SK-N-SH treated with all-trans-retinoic acid at 6 μM for 48 hours (cell line): ENCODE data around the gene CCNB2.

ENCODE experiments used
- ATAC-seq: fragments of 200-7000 bp; cut with Tn5 transposase; 3 replicates; pipeline ENCODE4 v1.9.1; 2020; ENCODE audit warnings: mild to moderate bottlenecking, moderate library complexity
- ARNTL ChIP-seq: fragments of 450-650 bp; formaldehyde crosslinking; IDR thresholded peaks from 2 replicates; pipeline ENCODE4 v1.5.0; 2020; ENCODE audit warnings: low read depth, mild to moderate bottlenecking, moderate library complexity, borderline replicate concordance
- BACH2 ChIP-seq: fragments of 250-450 bp; sonication (Bioruptor Pico); IDR thresholded peaks from 2 replicates; pipeline ENCODE4 v1.9.0; 2021; ENCODE audit warnings: mild to moderate bottlenecking, borderline replicate concordance
- CSDC2 ChIP-seq: fragments of 250-450 bp; sonication (Bioruptor Pico); IDR thresholded peaks from 2 replicates; pipeline ENCODE4 v1.5.0; 2020; ENCODE audit warnings: mild to moderate bottlenecking, moderate library complexity
- ESRRG ChIP-seq: fragments of 250-450 bp; sonication (Bioruptor Pico); IDR thresholded peaks from 2 replicates; pipeline ENCODE4 v1.6.1; 2021; ENCODE audit warnings: mild to moderate bottlenecking
- ISL1 ChIP-seq: fragments of 250-450 bp; sonication (Bioruptor Pico); IDR thresholded peaks from 2 replicates; pipeline ENCODE4 v2.1.2; 2022; ENCODE audit warnings: mild to moderate bottlenecking, moderate library complexity
- OSR1 ChIP-seq: fragments of 250-450 bp; sonication (Bioruptor Pico); IDR thresholded peaks from 2 replicates; pipeline ENCODE4 v1.8.0; 2022; ENCODE audit warnings: moderate library complexity, mild to moderate bottlenecking, inconsistent platforms
- PPARA ChIP-seq: fragments of 250-450 bp; sonication (Bioruptor Pico); IDR thresholded peaks from 2 replicates; pipeline ENCODE4 v1.5.0; 2020; ENCODE audit warnings: mild to moderate bottlenecking, borderline replicate concordance
- SNAI2 ChIP-seq: fragments of 250-450 bp; sonication (Bioruptor Pico); IDR thresholded peaks from 2 replicates; pipeline ENCODE4 v1.5.0; 2020; ENCODE audit warnings: mild to moderate bottlenecking, moderate library complexity
- TCF4 ChIP-seq: fragments of 250-450 bp; sonication (Bioruptor Pico); IDR thresholded peaks from 2 replicates; pipeline ENCODE4 v1.8.0; 2021; ENCODE audit warnings: mild to moderate bottlenecking, moderate library complexity, borderline replicate concordance
- TOX ChIP-seq: fragments of 250-450 bp; sonication (Bioruptor Pico); IDR thresholded peaks from 2 replicates; pipeline ENCODE4 v1.8.0; 2021; ENCODE audit warnings: mild to moderate bottlenecking, moderate library complexity, borderline replicate concordance
- ZC3H10 ChIP-seq: fragments of 250-450 bp; sonication (Bioruptor Pico); IDR thresholded peaks from 2 replicates; pipeline ENCODE4 v1.5.1; 2021; ENCODE audit warnings: mild to moderate bottlenecking, moderate library complexity
- ZFP3 ChIP-seq: fragments of 250-450 bp; sonication (Bioruptor Pico); IDR thresholded peaks from 2 replicates; pipeline ENCODE4 v1.5.0; 2020; ENCODE audit warnings: mild to moderate bottlenecking, moderate library complexity
- ZFP30 ChIP-seq: fragments of 450-650 bp; formaldehyde crosslinking; IDR thresholded peaks from 2 replicates; pipeline ENCODE4 v1.5.0; 2022; ENCODE audit warnings: mild to moderate bottlenecking, moderate library complexity
- ZNF70 ChIP-seq: fragments of 450-650 bp; formaldehyde crosslinking; IDR thresholded peaks from 2 replicates; pipeline ENCODE4 v1.5.0; 2020; ENCODE audit warnings: mild to moderate bottlenecking, moderate library complexity
- ZNF8 ChIP-seq: fragments of 450-650 bp; formaldehyde crosslinking; IDR thresholded peaks from 2 replicates; pipeline ENCODE4 v1.5.0; 2020; ENCODE audit warnings: mild to moderate bottlenecking, moderate library complexity
- TF ChIP-seq, protein P1 (sequence below): fragments of 250-450 bp; sonication (Bioruptor Pico); IDR thresholded peaks from 2 replicates; pipeline ENCODE4 v1.5.1; 2020; ENCODE audit warnings: low read depth, mild to moderate bottlenecking, moderate library complexity
- TF ChIP-seq, protein P2 (sequence below): fragments of 250-450 bp; sonication (Bioruptor Pico); IDR thresholded peaks from 2 replicates; pipeline ENCODE4 v1.8.0; 2020; ENCODE audit warnings: mild to moderate bottlenecking, moderate library complexity, borderline replicate concordance
- TF ChIP-seq, protein P3 (sequence below): fragments of 250-450 bp; sonication (Bioruptor Pico); IDR thresholded peaks from 2 replicates; pipeline ENCODE4 v1.8.0; 2021; ENCODE audit warnings: low read depth, mild to moderate bottlenecking, moderate library complexity, borderline replicate concordance
- TF ChIP-seq, protein P4 (sequence below): fragments of 250-450 bp; sonication (Bioruptor Pico); IDR thresholded peaks from 2 replicates; pipeline ENCODE4 v1.5.0; 2020; ENCODE audit warnings: mild to moderate bottlenecking, moderate library complexity

Gene CCNB2

DNA sequence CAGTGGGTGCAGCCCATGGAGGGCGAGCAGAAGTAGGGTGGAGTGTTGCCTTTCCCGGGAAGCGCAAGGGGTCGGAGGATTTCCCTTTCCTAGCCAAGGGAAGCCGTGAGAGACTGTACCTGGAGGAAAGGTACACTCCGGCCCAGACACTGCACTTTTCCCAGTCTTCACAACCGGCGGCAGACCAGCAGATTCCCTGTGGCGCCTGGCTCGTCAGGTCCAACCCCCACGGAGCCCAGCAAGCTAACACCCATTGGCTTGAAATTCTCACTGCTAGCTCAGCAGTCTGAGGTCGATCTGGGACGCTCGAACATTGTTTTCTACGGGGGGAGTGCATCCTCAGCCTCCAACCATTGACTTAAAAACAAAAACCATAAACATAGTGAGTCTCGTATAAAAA lies 26.5 kb downstream of the CCNB2 start (continued):
- no peak for TF ChIP-seq BACH2 (CRISPR knock-in tag)
- TF ChIP-seq OSR1 (CRISPR knock-in tag), result no peak
- no peak for TF ChIP-seq SNAI2 (CRISPR knock-in tag)
- TF ChIP-seq, protein P1, sequence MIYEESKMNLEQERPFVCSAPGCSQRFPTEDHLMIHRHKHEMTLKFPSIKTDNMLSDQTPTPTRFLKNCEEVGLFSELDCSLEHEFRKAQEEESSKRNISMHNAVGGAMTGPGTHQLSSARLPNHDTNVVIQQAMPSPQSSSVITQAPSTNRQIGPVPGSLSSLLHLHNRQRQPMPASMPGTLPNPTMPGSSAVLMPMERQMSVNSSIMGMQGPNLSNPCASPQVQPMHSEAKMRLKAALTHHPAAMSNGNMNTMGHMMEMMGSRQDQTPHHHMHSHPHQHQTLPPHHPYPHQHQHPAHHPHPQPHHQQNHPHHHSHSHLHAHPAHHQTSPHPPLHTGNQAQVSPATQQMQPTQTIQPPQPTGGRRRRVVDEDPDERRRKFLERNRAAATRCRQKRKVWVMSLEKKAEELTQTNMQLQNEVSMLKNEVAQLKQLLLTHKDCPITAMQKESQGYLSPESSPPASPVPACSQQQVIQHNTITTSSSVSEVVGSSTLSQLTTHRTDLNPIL, result no peak
- no peak for TF ChIP-seq ZC3H10

DNA sequence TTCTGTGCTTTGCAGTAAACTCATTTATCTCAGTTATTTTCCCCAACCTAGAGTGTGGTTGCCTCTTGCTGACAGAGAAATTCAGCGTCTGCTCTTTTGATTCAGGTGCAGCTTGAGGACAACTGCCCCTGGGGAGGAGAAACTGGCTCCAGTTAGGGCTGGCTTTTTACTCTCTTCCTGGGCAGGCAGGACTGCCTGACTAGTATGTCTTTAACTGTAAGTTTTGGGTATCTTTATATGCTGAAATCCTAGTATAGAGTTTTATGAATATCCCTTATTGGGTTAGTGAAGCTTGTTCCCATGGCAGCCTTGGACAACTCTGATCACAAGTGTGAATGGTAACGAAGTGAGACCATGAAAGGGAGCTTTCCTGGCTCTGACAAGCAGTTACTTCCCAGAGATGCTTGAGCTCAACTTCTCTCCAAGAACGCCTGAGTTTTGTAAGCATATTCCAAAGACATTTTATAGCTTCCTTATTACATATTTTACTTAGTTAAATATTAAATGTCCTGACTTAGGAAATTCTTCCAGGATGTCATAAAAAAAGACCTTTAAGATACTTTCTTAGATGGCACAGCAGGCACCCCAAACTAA lies 27.1 kb downstream of the CCNB2 start:
- ATAC-seq, result no peak
- TF ChIP-seq PPARA (CRISPR knock-in tag), result no peak
- no peak for TF ChIP-seq TCF4
- TF ChIP-seq ESRRG, result no peak
- TF ChIP-seq ZC3H10, result no peak
- no peak for TF ChIP-seq ZNF70
- no peak for TF ChIP-seq BACH2 (CRISPR knock-in tag)
- no peak for TF ChIP-seq ZFP30 (CRISPR knock-in tag)
- TF ChIP-seq, protein P2, sequence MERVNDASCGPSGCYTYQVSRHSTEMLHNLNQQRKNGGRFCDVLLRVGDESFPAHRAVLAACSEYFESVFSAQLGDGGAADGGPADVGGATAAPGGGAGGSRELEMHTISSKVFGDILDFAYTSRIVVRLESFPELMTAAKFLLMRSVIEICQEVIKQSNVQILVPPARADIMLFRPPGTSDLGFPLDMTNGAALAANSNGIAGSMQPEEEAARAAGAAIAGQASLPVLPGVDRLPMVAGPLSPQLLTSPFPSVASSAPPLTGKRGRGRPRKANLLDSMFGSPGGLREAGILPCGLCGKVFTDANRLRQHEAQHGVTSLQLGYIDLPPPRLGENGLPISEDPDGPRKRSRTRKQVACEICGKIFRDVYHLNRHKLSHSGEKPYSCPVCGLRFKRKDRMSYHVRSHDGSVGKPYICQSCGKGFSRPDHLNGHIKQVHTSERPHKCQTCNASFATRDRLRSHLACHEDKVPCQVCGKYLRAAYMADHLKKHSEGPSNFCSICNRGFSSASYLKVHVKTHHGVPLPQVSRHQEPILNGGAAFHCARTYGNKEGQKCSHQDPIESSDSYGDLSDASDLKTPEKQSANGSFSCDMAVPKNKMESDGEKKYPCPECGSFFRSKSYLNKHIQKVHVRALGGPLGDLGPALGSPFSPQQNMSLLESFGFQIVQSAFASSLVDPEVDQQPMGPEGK (CRISPR knock-in tag), result no peak
- no peak for TF ChIP-seq ZNF8 (CRISPR knock-in tag)
- no peak for TF ChIP-seq SNAI2 (CRISPR knock-in tag)
- no peak for TF ChIP-seq ZFP3 (CRISPR knock-in tag)
- no peak for TF ChIP-seq ARNTL (CRISPR knock-in tag)
- TF ChIP-seq, protein P3, sequence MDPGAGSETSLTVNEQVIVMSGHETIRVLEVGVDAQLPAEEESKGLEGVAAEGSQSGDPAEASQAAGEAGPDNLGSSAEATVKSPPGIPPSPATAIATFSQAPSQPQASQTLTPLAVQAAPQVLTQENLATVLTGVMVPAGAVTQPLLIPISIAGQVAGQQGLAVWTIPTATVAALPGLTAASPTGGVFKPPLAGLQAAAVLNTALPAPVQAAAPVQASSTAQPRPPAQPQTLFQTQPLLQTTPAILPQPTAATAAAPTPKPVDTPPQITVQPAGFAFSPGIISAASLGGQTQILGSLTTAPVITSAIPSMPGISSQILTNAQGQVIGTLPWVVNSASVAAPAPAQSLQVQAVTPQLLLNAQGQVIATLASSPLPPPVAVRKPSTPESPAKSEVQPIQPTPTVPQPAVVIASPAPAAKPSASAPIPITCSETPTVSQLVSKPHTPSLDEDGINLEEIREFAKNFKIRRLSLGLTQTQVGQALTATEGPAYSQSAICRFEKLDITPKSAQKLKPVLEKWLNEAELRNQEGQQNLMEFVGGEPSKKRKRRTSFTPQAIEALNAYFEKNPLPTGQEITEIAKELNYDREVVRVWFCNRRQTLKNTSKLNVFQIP, result no peak
- no peak for TF ChIP-seq TOX (CRISPR knock-in tag)
- no peak for TF ChIP-seq ISL1 (CRISPR knock-in tag)
- TF ChIP-seq, protein P4, sequence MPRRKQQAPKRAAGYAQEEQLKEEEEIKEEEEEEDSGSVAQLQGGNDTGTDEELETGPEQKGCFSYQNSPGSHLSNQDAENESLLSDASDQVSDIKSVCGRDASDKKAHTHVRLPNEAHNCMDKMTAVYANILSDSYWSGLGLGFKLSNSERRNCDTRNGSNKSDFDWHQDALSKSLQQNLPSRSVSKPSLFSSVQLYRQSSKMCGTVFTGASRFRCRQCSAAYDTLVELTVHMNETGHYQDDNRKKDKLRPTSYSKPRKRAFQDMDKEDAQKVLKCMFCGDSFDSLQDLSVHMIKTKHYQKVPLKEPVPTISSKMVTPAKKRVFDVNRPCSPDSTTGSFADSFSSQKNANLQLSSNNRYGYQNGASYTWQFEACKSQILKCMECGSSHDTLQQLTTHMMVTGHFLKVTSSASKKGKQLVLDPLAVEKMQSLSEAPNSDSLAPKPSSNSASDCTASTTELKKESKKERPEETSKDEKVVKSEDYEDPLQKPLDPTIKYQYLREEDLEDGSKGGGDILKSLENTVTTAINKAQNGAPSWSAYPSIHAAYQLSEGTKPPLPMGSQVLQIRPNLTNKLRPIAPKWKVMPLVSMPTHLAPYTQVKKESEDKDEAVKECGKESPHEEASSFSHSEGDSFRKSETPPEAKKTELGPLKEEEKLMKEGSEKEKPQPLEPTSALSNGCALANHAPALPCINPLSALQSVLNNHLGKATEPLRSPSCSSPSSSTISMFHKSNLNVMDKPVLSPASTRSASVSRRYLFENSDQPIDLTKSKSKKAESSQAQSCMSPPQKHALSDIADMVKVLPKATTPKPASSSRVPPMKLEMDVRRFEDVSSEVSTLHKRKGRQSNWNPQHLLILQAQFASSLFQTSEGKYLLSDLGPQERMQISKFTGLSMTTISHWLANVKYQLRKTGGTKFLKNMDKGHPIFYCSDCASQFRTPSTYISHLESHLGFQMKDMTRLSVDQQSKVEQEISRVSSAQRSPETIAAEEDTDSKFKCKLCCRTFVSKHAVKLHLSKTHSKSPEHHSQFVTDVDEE, result no peak
- TF ChIP-seq, protein P1, result no peak
- no peak for TF ChIP-seq OSR1 (CRISPR knock-in tag)
- TF ChIP-seq CSDC2, result no peak
- TF ChIP-seq, all 23 proteins: peak for 0

DNA sequence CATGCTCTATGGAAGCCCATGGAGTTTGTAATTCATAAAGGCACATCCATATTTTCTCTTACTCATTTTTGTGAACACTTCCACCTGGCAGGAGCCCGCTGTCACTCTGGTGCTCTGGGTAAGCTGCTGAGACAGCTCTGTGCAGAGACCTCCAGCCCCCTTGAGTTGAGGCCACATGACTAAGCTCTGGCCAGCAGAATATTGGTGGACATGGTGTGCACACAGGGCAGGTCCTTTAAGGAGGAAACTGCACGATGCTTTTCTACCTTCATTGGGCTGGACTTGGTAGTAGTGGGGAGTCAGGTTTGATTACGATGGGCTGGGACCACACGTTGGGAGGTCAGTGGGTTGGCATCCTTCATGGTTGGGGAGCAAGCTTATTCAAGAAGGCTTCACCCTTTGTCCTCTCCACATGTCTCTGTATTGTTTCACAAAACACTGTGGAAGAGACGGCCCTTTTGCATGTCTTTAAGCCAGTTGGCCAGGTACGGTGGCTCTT lies 29.0 kb downstream of the CCNB2 start:
- no peak for ATAC-seq
- TF ChIP-seq ZFP30 (CRISPR knock-in tag) (no peak), ZC3H10 (no peak), ISL1 (CRISPR knock-in tag) (no peak), ZNF8 (CRISPR knock-in tag) (no peak), ARNTL (CRISPR knock-in tag) (no peak)
- TF ChIP-seq, protein P4, result no peak
- TF ChIP-seq, all 23 proteins: peak for 0
